Nephron progenitor cell (in vitro differentiated cells): Measurements from ENCODE around the gene MAN2A2.

ENCODE experiments used
- DNase-seq: peaks from one replicate; pipeline ENCODE4 v3.0.0; 2021
- H3K27ac Mint-ChIP-seq: 2 replicates; pipeline ENCODE4 v1.8.0; 2021; ENCODE audit warnings: mild to moderate bottlenecking, moderate library complexity, mixed read lengths
- H3K27me3 Mint-ChIP-seq: 2 replicates; pipeline ENCODE4 v1.8.0; 2021; ENCODE audit warnings: mild to moderate bottlenecking, low read depth, mixed read lengths; ENCODE audit not compliant: poor library complexity
- H3K36me3 Mint-ChIP-seq: 2 replicates; pipeline ENCODE4 v1.8.0; 2021; ENCODE audit warnings: low read depth, mixed read lengths
- H3K4me1 Mint-ChIP-seq: 2 replicates; pipeline ENCODE4 v1.8.0; 2021; ENCODE audit warnings: mixed read lengths
- H3K4me3 Mint-ChIP-seq: 2 replicates; pipeline ENCODE4 v1.8.0; 2021; ENCODE audit warnings: mild to moderate bottlenecking, moderate library complexity, mixed read lengths
- H3K9me3 Mint-ChIP-seq: 2 replicates; pipeline ENCODE4 v1.8.0; 2021; ENCODE audit warnings: mild to moderate bottlenecking, moderate library complexity, mixed read lengths
- CTCF ChIP-seq: fragments of 200-600 bp; sonication (generic); IDR thresholded peaks from 2 replicates; pipeline ENCODE4 v1.5.0; 2021; ENCODE audit warnings: antibody characterized with exemption

The MAN2A2 gene

GRCh38 chr15:90950676-90951075 lies 47.6 kb downstream of the MAN2A2 start:
- DNase-seq: no peak
- Mint-ChIP-seq H3K4me3 (no peak overlapping the region), H3K36me3 (peaks cover 57% of the 10 kb centered on the region), H3K4me1 (peaks cover 1% of the 10 kb centered on the region), H3K27ac (no peak overlapping the region), H3K27me3 (peaks cover 8% of the 10 kb centered on the region), H3K9me3 (no peaks in the 10 kb centered on the region)
- no peak for TF ChIP-seq CTCF

- TF ChIP-seq CTCF: no peak
- Mint-ChIP-seq H3K27ac (no peak overlapping the region), H3K4me1 (peaks cover 16% of the 10 kb centered on the region), H3K9me3 (no peaks in the 10 kb centered on the region), H3K36me3 (peaks cover 48% of the 10 kb centered on the region), H3K27me3 (peaks cover 19% of the 10 kb centered on the region), H3K4me3 (no peak overlapping the region)
- no peak for DNase-seq
These were observed 50.0 kb downstream of the MAN2A2 start for GRCh38 chr15:90952901-90953677.

GRCh38 chr15:90953947-90954711 lies 51.0 kb downstream of the MAN2A2 start:
- peaks cover 16% of the 10 kb centered on the region for H3K4me1 Mint-ChIP-seq
- H3K9me3 Mint-ChIP-seq: no peaks in the 10 kb centered on the region
- H3K27ac Mint-ChIP-seq: no peak overlapping the region
- H3K36me3 Mint-ChIP-seq: peaks cover 38% of the 10 kb centered on the region
- no peak for DNase-seq
- H3K4me3 Mint-ChIP-seq: peak overlapping the region; percentile 80
- no peak for TF ChIP-seq CTCF
- H3K27me3 Mint-ChIP-seq: peaks cover 19% of the 10 kb centered on the region

GRCh38 chr15:90954712-90955623 lies 51.9 kb downstream of the MAN2A2 start, which contains the start of gene RCCD1:
Gene RCCD1 (plus strand): TSS chr15:90954884. CDS start chr15:90956735, 1,851 bp downstream.
- TF ChIP-seq CTCF: no peak
- H3K27me3 Mint-ChIP-seq: peaks cover 19% of the 10 kb centered on the region
- H3K27ac Mint-ChIP-seq: peak within 1 kb of the TSS; percentile 81
- H3K4me1 Mint-ChIP-seq: peaks cover 16% of the 10 kb centered on the region
- peak; percentile 88 for DNase-seq
- H3K9me3 Mint-ChIP-seq: no peaks in the 10 kb centered on the region
- H3K4me3 Mint-ChIP-seq: peak within 1 kb of the TSS; percentile 80
- H3K36me3 Mint-ChIP-seq: peaks cover 33% of the 10 kb centered on the region

GRCh38 chr15:90955624-90956273 lies 52.6 kb downstream of the MAN2A2 start:
- peaks cover 19% of the 10 kb centered on the region for H3K27me3 Mint-ChIP-seq
- no peak for TF ChIP-seq CTCF
- H3K4me3 Mint-ChIP-seq: peak overlapping the region; percentile 80
- H3K4me1 Mint-ChIP-seq: peaks cover 16% of the 10 kb centered on the region
- H3K27ac Mint-ChIP-seq: no peak overlapping the region
- no peaks in the 10 kb centered on the region for H3K9me3 Mint-ChIP-seq
- peaks cover 29% of the 10 kb centered on the region for H3K36me3 Mint-ChIP-seq
- no peak for DNase-seq
